Retinal pigment epithelial cell (primary cell): ENCODE data around the gene NINL.
A peak's percentile ranks its signal among the peaks of the same experiment; 100 is the strongest.

Experiments used
- DNase-seq: peaks from one replicate; pipeline ENCODE4 v3.0.0-alpha.2; 2010; ENCODE audit warnings: low read depth
- H3K4me3 ChIP-seq: 2 replicates; pipeline ENCODE4 v1.5.1; 2011; ENCODE audit warnings: mild to moderate bottlenecking, low read length, control low read depth, moderate library complexity
- TF ChIP-seq, protein P1 (sequence below): conservative IDR thresholded peaks from 2 replicates; pipeline ENCODE4 v1.5.1; 2011; ENCODE audit warnings: low read depth, low read length, control low read depth, inconsistent platforms

The NINL gene

DNA sequence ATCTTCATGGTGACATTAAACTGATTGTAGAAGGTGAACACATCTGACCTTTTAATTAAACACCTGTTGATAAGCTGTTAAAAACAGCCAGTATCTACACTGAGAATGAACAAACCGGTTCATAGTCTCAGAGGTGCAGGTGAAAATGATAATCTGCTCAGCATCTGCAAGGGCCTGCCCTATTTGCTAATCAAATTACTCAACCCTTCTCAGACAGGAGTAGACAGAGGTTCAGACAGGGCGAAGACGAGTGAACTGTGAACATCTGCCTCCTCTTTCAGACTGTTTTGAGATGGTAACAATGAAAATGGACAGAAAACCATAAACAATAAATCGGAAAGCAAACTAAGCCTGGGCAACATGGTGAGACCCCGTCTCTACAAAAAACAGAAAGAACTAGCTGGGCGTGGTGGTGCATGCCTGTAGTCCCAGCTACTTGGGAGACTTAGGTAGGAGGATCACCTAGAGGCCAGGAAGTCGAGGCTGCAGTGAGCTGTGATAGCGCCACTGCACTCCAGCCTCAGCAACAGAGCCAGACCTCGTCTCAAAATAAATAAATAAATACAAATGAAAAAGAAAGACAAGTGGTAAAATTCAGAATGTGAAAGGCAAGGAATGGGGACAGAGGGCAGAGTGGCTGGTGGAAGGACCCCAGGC is 55.9 kb downstream of the NINL start:
- H3K4me3 ChIP-seq, result no peak overlapping the region
- TF ChIP-seq, protein P1, sequence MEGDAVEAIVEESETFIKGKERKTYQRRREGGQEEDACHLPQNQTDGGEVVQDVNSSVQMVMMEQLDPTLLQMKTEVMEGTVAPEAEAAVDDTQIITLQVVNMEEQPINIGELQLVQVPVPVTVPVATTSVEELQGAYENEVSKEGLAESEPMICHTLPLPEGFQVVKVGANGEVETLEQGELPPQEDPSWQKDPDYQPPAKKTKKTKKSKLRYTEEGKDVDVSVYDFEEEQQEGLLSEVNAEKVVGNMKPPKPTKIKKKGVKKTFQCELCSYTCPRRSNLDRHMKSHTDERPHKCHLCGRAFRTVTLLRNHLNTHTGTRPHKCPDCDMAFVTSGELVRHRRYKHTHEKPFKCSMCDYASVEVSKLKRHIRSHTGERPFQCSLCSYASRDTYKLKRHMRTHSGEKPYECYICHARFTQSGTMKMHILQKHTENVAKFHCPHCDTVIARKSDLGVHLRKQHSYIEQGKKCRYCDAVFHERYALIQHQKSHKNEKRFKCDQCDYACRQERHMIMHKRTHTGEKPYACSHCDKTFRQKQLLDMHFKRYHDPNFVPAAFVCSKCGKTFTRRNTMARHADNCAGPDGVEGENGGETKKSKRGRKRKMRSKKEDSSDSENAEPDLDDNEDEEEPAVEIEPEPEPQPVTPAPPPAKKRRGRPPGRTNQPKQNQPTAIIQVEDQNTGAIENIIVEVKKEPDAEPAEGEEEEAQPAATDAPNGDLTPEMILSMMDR, result no peak
- no peak for DNase-seq

GRCh38 chr20:25527949-25528348 is 57.4 kb downstream of the NINL start:
- DNase-seq, result no peak
- no peak overlapping the region for H3K4me3 ChIP-seq
- TF ChIP-seq, protein P1, result no peak

DNA sequence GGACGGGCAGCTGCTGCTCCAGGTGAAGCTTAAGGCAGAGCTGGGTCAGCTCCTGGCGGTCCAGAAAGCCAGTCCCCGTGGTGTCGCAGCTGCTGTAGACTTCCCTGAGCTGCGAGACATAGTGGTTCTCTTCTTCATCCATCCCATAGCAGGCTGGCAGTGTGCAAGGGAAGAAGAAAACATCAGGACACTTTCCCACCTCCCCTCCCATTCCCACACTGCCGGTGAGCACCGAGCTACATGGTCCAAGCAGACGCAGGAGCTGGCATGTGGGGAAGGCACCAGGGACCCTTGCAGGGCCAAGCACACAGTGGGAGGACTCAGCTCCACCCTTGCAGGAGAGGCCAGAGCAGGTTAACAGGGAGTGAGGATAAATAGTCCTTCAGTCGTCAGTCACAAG is 58.9 kb downstream of the NINL start:
- no peak for DNase-seq

GRCh38 chr20:25525867-25526266 is 59.5 kb downstream of the NINL start:
- TF ChIP-seq, protein P1, result no peak
- no peak overlapping the region for H3K4me3 ChIP-seq
- DNase-seq, result peak; percentile 38

More for the DNA sequence above, 58.9 kb downstream of the NINL start:
- TF ChIP-seq, protein P1, result no peak
- H3K4me3 ChIP-seq, result no peak overlapping the region

- DNase-seq, result no peak
- TF ChIP-seq, protein P1, result no peak
- no peak overlapping the region for H3K4me3 ChIP-seq
These were observed 60.0 kb downstream of the NINL start for GRCh38 chr20:25525295-25525694.

DNA sequence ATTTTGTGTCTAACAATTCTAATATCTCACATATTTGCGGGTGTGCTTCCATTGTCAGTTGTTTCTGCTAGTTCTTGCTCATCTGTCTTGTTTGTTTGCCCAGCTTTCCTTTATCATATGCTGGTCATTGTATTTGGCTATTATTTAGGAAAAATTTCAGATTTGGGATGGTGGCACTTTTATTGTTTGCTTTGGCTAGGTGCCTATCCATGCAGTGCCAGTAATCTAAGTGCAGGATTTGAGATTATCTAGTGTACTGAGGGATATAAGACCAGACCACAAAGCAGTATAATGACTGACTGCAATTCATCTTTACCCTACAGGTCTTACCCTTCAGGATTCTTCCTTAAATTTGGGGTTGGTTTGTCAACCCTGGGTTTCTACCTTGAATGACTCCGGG is 63.9 kb downstream of the NINL start:
- no peak overlapping the region for H3K4me3 ChIP-seq
- DNase-seq, result no peak
- TF ChIP-seq, protein P1, result no peak

GRCh38 chr20:25517124-25517523 is 68.2 kb downstream of the NINL start:
- no peak overlapping the region for H3K4me3 ChIP-seq
- TF ChIP-seq, protein P1, result no peak
- DNase-seq, result no peak
